Posterior vena cava (tissue), 2 donors: Measurements from ENCODE around the gene UNC5C. TPM values are rescaled to one million over a fixed set of nuclear protein-coding genes. Genes with fewer than 3 reads are reported as not detected.

Experiments used
- DNase-seq: peaks from one replicate; pipeline ENCODE4 v3.0.0-alpha.2; 2020; ENCODE audit warnings: low spot score
- intact Hi-C, 2 donors: fragments of 100-400 bp; cut with DNase I; formaldehyde crosslinking; loops; one replicate each; pipeline versions ENCODE4 v1.14.1 to v1.14.2; 2022 to 2023
- total RNA-seq, 2 donors: library from RNA; stranded (reverse); fragmentation: NEBNext Ultra II Directional; extraction: Animal tissue kit (Norgen Biotek cat#: 25700); gene quantifications; one replicate each; pipeline ENCODE4 v1.2.1, GENCODE V29; 2021
- donor health status: DM: yes; HTN: yes; CAD: no.
- donor health status: DM: yes; HTN: yes; CAD: no.

The UNC5C gene
- total RNA-seq, 2 donors from 2014 or later: 9.2 to 14.9 TPM

DNA sequence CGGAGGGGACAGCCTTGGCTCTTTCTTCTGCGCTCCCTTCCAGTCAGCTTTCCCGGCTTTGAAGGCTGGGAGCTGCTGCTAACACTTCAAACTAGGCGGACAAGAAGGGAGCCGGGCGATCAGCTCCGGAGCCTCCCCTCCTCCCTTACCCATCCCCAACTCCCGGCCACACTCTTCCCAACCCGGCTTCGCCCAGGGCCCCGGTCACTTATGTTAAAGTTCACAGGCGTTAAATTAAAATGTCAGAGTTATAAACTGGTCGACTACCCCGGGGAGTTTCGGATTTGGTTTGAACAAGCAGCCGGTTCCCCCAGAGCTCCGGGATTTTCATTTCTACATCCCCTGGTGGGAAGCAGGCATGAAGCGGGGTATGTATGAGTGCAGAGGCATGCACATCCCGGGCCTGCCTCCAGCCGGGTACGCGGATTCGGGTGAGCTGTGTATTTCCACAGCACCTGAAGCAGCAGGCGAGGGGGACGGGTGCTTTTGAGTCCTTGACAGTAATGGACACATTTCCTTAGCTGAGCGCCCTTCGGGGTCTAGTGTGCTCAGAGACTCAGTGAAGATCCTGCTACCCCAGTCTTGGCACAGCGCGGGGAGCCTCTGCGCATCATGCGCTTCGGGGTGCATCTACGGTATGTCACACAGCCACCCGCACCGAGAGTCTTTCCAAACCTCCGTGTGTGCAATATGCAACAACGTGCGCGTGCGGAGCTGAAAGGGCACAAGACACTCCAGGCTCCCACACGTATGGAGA lies 880 bp downstream of the UNC5C start:
- intact Hi-C loops: no loop called here
- DNase-seq: peak; percentile 79

DNA sequence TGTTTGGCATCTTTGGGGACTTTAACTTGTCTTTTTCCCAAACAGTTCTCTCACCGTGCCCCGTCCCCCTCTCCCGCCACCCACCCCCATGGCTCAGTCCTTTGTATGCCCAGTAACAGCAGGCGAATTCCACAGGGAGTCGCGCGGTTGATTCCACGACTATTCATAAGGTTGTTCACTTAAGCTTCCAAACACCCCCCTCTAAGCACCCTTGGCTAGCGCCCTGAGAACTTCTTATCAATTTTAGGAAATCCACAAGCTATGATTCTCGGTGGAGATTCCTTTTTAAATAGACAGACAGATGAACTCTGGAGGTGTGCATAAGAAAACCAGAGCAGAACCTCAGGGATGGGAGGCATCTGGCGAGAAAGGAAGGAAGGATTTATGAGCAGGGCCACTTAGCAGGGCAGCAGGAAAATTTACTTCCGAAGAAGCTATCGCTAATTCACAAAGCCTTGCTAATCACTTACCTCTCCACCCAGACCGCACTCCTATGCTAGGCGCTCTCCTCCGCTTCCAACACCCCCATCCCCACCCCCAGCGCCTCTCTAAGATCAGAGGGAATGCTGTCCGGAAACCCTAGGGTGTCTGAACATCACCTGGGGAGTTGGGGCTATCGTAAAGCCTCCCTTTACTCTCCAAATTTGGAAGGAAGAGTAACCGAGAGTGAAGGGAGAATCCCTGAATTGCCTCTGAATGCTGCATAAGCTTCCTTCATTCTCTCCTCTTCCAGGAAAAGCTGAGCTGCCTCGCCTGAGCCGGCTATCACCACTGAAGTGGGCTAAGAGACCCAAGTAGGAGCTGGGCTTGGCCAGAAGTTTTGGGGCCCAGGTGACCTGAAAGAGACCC lies 1.7 kb downstream of the UNC5C start:
- intact Hi-C loops: no loop called here
- no peak for DNase-seq

DNA sequence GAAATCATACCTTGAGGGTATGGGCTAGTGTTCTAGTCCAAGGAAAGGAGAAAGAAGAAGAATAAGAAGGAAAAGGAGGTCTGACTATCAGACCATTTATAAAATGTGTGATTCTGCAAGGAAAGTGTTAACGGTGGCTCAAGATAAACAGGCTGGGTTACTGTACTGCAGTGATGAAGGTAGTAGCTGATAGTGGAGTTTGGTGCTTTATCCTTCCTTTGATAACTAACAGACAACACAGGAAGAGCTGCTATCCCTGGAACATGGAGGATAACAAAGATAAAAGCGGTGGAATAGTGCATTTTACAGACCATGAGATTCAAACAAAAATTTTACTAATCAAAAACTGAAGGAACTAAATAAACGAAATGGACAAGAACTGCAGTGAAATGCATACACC lies 2.6 kb downstream of the UNC5C start:
- DNase-seq: no peak
- intact Hi-C loops: no loop called here

DNA sequence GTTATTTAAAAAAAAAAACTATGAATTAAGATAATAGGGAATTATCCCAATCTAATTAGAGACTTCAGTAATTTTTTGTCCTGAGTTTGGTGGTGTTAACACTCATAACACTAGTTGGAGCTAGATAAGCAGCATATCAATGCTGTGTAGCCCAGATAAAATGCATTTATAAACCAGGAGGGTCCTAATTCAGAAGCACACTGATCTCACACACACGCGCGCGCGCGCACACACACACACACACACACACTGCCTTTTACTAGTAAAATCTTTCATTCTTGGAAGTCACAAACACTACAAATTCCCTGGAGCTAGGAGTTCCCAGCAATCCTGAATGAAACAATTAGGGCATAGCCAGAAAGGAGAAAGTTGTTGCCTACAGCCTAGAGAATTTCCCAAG lies 3.2 kb downstream of the UNC5C start:
- no peak for DNase-seq
- intact Hi-C loops: no loop called here

DNA sequence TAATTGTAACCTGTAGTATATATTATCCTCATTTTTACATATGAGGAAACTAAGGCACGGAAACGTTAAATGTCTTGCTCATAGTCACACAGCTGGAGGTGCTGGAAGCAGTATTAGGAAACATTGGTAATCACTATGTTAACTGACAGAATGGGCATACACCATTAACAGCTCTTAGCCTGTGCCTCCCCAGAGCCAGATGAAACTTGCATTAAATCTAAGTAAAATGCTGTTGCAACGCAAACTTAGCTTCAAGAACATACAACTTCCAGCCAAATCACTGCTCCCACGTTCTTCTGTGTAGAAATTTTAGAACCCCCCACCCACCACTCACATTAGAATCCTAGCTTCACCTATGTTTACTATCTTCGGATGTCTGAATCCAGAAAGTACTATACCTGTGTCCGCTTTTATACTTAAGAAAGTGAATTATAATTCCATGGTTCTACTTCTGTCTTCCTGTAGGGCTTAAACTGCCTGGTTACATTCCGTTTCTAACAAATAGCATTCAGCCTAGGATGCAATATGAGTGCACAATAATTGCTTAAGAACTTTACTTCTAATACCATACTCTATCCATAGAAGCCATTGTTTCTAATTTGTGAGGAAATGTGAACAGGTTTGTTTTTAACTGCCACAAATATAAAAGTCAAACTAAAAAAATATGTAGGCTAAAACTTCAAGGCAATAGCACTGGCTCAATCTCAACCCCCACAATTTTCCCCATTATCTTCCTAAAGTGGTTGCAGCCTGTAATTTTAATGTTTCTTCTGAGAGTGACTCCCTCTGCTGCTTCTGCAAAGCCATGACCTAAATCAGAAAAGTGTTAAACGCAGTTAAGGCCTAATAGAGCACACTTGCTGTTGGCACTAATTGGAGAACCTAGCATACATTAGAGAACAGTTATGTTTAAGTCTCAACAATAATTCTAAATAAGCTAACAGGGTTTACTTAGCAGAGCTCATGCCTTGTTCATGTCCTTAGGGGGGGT lies 4.4 kb downstream of the UNC5C start:
- intact Hi-C loops: no loop called here
- DNase-seq: no peak

DNA sequence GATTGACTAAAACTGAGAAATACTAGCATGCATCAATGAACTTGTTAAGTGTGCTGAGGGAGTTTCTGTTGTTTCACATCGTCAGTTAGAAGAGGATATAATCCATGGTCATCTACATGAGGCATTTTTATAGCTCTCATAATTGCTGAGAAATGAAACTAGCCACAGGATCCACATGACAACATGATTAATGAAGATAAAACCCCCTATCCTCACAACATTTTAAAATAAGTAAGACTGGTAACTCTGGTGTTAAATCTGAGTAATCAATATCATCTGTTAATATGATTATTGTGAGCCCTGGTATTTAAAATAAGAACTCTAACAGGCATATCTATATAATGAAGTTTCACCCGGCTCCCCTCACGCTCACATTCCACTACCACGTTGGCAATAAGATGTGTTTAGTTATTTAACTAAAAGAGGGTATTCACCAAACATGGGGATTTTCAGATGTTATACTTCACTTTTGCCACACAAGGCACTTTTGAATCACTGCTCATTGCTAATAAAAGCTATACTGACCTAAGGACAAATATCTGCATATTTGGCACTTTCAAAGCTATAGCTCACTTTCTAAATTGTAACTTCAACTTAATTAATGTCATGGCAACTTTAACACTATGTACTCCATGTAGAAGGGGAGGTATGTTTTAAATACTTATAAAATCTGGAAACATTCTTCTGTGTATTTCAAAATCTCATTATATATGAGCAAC lies 6.7 kb downstream of the UNC5C start:
- no peak for DNase-seq
- intact Hi-C loops: no loop called here

DNA sequence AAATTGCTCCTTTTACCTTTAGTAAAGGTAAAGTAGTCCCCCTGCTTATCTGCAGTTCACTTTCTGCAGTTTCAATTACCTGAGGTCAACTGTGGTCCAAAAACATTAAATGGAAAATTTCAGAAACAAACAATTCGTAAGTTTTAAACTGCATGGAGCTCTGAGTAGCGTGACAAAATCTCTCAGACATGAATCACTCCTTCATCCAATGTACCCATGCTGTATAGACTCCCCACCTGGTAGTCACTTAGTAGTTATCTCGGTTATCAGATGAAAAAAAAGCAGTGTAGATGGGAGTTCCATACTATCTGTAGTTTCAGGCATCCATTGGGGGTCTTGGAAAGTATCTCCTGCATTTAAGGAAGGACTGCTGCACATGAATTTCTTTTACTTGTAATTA lies 7.7 kb downstream of the UNC5C start:
- intact Hi-C loops: no loop called here
- DNase-seq: no peak

DNA sequence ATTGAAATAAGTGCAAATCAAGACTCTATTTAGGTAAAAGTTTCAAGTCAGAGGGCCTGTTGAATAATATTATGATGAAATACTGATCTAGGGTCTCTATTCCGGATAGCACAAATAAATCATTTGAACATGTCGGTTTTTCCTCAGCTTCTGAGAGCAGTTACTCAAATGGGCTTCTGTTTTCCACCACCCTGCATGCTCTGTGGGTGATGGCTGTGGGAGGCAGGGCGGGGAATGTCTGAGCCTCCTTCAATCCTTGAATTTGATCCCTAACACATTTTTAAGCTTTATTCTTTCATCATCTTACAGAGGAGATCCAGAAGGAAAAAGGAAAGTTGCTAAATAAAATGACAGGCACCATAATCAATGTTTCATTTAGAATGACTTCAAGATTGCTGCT lies 8.5 kb downstream of the UNC5C start:
- intact Hi-C loops: no loop called here
- DNase-seq: no peak

DNA sequence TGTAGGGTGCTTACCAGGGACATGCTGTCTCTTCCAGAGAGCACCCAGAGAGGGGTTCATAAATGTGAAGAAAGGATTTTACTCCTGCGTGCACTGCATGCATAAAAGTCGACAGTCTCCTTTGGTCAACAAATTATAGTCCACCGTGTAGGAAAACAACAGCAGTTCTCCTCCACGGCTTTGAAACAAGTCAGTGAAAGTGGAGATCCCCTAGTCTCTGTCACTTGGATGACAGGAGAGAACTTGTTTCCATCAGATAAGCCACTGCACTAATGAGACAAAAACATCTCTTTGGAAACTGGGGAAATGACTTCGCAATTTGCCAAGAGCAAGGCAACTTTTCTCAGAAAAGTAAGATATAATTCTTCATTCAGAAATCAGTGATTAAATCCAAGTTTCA lies 9.7 kb downstream of the UNC5C start:
- intact Hi-C loops: no loop called here
- DNase-seq: no peak

DNA sequence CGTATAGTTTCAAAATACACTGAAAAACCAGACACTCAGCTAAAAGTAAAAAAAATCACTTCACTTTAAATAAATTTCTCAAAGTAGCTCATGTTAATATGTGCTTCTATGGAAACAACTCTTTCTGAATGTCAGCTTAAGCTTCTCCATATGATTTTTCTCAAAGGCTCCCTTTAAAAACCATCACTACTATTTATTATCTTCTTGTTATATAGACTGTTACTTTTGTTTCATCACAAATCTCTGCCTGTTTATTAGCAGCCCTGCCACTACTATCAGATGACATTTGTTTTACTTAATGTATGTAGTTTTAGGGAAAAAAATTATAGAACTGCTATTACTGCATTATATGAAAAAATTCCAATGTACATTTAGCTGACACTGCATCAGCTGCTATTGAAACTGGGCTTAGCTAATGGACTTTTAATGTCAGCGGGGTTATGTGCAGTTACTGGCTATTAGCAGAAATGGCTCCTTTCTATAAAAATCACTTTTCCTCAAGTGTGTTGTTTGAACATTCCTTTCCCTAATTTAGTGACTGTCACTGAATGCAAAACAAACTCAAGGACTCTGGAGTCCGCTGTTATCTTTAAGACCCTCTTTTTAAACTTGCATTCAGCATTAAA lies 10.8 kb downstream of the UNC5C start:
- intact Hi-C loops: no loop called here
- no peak for DNase-seq

DNA sequence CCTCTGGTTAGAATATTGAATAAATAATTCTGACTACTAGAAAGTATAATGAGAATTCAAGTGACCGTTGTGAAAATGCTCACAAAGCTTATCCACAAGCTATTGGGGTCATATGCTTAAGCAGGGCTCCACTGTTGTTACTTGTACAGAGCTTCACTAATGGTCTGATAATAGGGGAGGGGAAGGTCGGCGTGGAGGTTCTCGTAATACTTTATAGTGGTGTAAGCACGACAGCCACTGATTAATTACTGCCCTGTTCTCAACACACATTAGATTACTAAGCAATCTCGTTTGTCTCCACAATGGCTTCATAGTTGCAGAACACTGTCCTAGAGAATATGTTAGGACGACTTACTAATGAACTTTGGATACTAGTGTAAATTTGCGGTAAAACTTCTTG lies 11.6 kb downstream of the UNC5C start:
- intact Hi-C loops: no loop called here
- DNase-seq: no peak

DNA sequence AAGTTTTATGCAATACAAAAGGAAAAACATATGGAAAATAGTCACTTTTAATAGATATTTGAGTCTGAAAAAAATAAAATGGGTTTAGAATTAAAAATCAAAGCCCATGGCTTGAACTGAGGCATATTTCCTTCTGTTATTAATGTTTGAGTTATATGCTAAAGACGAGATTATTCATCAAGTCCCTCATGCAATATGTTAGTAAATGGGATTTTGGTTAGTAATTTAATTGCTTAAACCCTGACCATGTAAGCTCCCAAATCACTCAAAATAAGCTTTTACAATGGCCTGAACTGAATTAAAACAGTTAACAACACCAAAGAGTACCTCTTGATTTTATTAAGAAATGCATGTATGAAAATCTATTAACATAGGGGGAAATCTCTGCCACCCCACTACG lies 12.1 kb downstream of the UNC5C start:
- DNase-seq: no peak
- intact Hi-C loops: no loop called here

DNA sequence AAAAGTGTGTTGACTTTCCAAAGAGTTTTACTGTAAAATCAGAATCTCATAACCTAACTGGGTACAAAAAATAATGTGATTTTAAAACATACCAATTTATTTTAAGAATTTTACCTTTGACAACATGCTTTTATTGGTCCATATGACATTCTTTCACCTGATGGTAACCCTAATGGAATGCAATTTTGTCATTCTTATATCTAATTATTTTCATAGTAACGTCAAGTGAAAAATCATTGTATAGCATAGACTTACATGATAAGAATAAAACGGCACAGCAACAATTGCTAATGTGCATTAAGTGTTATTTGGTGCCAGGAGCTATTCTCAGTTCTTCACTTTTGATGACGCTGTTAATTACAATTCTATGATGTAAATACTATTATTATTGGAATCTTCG lies 13.6 kb downstream of the UNC5C start:
- intact Hi-C loops: no loop called here
- DNase-seq: no peak

DNA sequence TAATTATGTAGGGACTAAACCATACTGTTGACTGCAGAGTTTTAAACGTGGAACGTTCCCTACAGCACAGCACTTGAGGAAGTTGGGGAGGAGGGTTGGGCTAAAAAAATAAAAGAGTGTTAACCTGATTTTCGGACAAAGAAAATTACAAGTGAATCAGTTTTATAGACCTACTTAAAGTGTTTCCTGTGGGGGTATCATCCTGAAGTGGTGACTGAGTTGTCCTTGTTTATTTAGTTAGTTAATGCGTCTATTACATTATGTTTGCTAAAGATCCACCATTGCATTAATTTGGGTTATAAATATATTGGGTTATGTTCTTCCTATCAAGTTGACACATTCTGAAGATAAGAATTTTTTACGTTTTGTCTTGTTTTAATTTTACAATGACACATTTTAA lies 14.7 kb downstream of the UNC5C start:
- no peak for DNase-seq
- intact Hi-C loops: no loop called here

DNA sequence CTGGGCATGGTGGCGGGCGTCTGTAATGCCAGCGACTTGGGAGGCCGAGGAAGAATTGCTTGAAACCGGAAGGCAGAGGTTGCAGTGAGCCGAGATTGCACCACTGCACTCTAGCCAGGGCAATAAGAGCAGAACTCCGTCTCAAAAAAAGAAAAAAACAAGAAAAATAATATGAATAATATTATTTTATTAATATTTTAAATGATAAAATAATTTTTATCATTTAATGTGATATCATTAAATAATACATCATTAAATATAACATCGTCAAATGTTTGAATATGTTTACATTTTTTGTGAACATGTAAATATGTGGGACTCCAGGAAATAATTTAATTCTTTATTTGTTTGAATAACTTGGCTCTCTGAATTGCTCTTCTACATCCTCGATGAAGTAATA lies 15.5 kb downstream of the UNC5C start:
- intact Hi-C loops: no loop called here
- DNase-seq: no peak

DNA sequence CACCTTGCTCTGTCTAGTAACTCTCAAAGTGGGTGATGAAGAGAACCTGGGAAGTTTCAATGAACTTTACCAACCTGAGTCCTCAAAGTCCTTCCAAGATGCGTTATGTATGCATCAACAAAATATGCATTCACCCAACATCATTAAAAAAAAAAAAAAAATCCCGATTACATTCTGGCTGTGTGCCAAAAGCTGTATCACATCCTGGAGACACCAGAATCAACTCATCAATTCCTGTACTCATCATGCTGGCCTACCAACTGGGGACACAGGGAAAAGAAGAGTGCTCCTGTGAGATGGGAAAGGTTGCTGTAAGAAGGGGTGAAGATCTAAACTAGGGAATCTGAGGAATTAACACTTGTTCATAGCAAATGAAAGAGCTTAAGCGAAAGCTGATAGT lies 16.5 kb downstream of the UNC5C start:
- intact Hi-C loops: no loop called here

DNA sequence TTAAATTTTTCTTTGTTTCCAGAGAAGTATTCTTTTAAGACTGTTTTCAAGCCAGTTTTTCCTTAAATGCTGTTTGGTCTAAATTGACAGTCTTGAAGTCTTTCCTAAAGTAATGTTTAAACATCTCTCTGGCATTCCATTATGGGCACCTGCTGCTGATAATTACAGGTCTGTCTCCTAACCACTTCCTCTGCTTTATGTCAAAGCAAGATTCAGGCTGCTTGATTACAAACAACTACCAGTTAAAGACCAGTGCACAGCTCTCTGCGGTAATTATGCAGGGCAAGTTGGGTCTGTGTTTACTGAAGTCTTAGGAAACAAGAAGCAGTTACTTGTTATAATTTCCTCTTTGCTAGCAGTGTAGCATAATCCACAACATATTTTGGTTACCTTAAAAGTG lies 17.6 kb downstream of the UNC5C start:
- no peak for DNase-seq
- intact Hi-C loops: no loop called here

More for the DNA sequence above, 16.5 kb downstream of the UNC5C start:
- no peak for DNase-seq

DNA sequence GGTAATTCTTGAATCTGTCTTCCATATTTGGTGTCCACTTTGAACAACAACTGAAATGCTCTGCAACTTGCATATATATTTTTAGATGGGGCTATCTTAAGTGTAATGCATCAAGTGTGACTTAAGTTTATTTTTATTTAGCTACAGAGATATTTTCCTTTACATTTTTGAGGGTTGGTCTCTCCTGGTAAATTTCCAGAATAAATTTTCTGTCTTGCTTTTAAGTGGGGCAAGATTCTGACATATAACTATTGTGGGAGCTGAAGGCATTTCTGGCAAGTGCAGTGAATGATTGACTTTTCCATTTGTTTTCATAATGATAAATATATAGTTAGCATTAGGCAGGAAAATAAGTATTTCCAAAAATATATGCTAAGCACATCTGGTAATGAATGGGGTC lies 18.8 kb downstream of the UNC5C start:
- intact Hi-C loops: no loop called here
- DNase-seq: no peak
